ENCODE results near the gene DOC2B.
"Not testable (repeated sequence)": the region's sequence is repeated elsewhere in the genome, so short reads cannot be mapped to it uniquely, and the experiment has no call there.

DNA sequence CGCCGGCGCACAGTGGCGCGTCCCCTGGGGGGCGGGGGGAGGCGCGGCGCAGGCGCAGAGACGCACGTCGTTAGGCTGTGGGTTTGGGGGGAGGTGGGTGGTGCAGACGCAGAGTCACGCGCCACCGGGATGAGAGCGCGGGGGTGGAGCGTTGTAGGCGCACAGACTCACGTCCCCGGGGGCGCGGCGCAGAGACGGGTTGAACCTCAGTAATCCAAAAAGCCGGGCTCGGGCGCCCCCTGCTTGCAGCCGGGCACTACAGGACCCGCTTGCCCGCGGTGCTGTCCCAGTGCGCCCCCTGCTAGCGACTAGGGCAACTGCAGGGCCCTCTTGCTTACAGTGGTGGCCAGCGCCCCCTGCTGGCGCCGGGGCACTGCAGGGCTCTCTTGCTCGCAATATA lies 47.5 kb downstream of the DOC2B start:
- TF ChIP-seq, protein P1, sequence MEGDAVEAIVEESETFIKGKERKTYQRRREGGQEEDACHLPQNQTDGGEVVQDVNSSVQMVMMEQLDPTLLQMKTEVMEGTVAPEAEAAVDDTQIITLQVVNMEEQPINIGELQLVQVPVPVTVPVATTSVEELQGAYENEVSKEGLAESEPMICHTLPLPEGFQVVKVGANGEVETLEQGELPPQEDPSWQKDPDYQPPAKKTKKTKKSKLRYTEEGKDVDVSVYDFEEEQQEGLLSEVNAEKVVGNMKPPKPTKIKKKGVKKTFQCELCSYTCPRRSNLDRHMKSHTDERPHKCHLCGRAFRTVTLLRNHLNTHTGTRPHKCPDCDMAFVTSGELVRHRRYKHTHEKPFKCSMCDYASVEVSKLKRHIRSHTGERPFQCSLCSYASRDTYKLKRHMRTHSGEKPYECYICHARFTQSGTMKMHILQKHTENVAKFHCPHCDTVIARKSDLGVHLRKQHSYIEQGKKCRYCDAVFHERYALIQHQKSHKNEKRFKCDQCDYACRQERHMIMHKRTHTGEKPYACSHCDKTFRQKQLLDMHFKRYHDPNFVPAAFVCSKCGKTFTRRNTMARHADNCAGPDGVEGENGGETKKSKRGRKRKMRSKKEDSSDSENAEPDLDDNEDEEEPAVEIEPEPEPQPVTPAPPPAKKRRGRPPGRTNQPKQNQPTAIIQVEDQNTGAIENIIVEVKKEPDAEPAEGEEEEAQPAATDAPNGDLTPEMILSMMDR (IDR thresholded peaks at IDR 0.05) = not testable (repeated sequence)
- TF ChIP-seq POLR2A (IDR thresholded peaks at IDR 0.05) = not testable (repeated sequence)
